Activated CD4-positive, alpha-beta T cell treated with anti-CD3 and anti-CD28 coated beads, Interleukin-2, amount 50 U/mL, for 1 hour (primary cell): Measurements from ENCODE around the gene MASP1.

Experiments used
- DNase-seq: peaks from one replicate; pipeline ENCODE4 v3.0.0-alpha.2; 2020

Gene MASP1

DNA sequence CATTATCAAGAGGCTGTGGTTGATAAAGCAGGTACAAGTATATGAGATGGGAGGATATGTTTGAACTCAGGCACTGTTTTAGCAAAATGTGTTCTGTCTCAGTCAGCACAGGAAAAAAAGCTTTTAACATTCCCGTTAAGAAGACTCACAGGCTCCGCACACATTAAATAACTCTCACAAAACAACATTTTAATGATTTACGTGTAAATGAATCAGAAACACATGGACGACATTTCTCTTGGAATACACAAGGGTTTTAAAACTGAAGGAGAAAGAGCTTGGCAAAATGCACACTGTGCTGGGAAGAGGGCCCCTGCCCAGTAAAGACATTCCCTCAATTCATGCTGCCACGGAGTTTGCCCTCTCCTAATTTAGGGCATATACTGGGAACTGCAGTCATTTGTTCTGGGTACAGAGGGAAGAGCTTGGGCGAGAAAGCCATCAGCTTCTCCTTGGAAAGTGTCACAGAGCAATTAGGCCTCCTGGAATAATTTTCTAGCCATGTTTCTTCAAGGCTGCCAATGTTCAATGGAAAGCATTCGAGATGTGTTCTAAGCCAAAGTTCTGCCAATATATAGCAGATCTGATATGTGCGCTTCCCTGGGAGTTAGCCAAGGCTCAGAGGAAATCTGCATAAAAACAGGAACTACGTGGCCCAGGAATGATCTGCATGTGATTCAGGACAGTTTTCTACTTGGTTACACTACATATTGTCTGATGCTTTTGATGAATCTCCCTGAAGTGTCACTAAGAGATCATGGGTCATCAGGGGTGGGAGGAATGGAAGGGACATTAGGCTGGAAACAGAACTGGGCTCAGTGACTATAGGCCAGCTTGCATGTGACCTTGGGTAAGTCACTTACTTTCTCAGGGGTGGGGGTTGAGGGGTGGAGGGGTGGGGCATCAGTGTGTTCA lies 2.2 kb upstream of the MASP1 start:
- DNase-seq: no peak

DNA sequence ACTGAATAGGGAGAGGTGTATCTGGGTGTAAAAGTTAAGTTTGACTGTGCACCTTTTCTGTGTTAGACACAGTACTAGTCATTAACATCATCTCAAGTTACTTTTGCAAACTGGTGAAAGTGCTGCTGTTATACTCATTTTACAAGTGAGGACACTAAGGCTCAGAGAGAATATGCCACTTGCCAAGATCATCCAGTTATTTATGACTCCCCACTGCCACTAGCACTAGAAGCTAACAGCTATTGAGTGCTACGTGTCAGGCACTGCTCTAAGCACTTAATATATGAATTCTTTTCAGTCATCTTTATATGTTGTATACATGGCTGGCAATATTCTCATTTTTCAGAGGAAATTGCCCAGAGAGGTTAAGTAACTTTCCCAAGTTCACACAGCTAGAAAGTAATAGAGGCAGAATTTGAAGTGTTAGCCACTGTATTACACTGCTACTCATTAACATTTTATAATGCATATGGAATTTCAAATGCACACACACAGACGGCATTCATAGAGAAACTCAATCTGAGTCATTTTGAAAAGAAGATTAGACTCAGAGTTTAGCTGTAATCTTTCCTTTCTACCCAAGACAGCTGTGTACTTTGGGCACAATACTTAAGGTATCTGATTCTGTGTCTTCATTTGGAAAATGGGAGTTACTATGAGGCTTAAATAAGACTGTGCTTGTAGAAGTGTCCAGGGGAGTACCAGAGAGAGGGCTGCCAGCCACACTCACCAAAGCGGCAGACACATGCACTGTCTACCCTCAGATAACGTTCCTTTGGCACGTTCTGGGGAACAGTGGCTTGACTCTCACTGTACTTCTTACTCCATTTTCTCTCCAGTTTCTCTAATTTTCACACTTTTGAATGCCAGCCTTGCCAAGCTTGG lies 1.3 kb upstream of the MASP1 start:
- DNase-seq: no peak

DNA sequence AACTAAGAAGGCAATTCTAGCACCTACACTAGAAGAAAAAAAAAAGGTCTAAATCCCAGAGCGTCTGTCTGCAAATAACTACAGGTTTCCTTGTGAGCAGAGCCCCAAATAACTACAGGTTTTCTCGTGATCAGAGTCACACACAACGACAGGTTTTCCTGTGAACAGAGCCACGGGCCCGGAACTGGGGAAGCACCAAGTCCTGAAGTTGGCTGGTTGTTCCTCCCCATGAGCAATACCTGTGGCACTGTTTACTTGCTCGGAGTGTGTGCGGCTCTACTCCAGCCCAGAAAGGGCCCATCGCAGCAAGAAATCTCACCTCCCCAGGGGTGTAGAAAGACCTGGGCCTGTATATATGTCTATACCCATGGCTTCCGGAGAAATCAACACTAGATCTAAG lies 644 bp upstream of the MASP1 start:
- no peak for DNase-seq

DNA sequence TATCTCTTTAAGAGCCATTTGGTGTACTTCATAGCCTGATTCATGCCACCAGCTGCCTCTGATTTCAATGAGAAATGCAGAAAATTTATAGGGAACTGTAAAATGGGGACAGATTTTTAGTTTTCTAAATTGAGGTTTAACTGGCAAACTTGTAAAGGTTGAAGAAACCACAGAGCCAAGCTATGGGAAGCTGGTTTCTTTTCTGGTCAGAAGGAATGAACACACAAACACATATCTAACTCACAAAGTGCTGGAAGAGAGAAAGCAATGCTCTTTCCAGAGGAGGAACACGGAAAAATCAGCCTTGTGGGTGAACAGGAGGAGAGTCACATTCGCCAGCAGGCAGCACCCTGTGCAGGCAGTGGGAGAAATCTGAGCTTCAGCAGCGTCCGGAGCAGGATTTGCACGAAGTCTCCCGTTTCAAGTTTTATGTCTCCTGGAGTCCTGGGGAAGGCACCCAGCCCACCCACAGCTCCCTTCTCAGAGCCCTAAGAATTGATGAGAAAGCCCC lies 481 bp downstream of the MASP1 start:
- no peak for DNase-seq

DNA sequence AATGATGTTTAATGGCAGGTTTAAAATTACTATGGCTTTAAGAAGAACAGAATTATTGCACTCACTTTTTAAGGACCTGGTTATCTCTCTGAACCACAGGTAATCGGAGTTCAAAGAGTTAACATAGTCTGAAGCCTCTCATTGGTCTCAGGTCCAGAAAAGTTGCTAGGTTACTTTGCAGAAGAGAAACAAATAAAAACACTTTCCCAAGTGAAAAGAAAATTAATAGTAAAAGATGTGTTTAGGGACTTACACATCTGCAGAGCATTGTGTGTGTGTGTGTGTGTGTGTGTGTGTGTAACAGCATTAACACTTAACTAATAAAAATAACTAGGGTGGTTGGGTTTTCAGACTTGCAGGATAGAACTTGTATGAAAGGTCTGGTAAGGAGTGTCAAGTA lies 1.0 kb downstream of the MASP1 start:
- no peak for DNase-seq

DNA sequence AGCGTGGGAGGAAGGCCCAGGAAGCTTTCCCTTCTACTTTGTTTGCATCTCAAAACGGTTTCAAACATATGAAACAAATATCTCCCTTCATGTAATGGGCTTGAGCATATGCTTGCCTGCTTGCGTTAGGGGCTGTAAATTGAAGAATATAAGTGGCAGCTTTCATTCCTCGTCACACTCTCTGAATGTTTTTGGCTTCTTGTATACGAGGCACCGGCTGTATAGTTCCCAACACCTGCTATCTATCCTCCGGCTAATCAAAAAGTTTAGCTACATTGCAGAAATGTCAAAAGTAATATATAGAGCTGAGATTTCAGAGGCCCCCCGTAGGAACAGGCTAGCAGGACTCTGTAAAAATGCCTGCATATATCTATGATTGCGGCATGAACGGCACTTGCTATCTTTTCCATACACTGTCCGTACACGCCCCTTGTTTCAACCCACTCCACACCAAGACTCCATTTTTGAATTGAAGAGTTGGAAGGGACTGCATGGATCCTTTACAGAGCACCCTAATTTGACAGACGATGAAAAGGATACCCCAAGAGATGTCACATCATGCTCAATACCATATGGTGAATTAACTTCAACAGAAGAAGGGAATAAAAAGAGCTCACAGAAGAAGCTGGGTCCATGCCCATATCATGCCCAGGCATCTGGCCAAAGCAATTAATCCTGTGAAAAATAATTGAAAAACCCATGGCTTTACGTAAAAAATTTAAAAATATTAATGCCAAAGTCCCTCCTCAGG lies 2.5 kb downstream of the MASP1 start:
- DNase-seq: no peak

DNA sequence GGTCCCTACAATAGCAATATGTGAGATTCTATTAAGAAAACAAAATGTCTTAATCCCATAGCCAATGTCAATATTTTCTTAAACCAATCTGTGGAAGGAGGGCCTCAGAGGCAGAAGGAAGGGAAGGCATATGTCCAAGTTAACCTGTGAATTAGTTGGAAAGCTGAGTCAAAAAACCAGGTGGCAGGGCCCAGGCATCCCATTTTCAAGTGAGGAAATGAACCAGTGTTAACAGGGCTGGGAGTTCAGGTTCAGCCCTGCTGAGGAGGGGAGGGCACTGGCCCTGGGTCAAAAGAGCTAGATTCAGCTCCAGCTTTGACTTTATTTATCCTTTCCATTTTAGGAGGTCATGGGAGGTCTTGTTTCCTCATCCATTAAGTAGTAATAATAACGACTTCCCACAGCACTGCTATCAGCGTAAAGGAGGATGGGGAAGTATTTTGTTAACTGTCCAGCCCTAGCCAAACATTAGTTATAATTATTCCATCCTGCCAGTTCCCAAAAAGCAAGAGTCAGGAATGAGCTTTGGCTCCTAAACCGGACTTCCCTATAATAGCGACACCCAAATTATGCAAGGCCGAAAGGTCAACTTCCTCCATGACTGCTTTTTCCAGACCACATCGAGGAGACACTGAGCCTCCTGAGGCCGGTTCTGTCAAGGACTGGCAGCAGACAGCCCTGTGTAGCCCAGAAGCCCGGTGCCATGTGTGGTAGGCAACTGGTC lies 3.2 kb downstream of the MASP1 start:
- DNase-seq: no peak

DNA sequence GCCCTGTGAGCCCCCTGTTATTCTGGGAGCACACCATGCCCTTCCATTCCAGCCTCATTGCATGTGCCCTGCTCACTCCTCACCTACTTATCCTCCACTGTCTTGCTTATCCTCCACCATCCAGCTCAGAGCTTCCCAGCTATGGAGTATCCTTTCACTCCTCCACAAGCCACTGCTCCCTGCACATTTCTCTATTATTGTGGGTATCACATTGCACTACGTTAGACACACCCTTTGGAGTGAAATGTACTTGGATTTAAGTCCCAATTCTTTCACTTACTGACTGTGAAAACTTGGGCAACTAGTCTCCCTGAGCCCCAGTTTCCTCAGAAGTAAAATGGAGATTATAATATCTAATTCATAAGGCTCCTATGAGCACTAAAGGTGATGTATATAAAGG lies 4.3 kb downstream of the MASP1 start:
- DNase-seq: no peak

DNA sequence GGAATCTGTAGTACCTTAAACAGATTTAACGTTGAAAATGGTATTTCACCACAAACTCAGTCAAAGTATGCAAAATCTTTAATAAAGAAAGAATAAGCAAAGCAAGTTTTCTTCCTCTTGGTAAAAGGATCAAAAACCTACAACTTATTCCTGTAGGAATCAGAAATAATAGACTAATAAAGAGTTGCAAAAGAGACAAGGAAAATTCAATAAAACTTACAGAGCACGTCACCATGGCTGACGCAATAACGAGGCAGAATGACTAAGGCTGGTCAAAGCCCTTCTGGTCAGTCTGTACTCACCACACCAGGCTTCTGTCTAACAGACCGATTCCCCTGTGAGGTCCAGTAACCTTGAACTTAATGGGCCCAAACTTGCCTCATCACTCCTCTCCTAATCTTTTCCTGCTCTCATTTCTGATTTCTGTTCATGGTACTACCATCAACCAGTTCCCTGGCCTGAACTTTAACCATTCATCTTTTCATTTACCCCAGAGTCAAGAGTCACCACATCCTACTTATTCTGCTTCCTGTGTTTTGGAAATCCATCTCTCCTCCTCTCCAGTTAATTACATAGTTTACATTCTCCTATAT lies 5.0 kb downstream of the MASP1 start:
- DNase-seq: no peak

DNA sequence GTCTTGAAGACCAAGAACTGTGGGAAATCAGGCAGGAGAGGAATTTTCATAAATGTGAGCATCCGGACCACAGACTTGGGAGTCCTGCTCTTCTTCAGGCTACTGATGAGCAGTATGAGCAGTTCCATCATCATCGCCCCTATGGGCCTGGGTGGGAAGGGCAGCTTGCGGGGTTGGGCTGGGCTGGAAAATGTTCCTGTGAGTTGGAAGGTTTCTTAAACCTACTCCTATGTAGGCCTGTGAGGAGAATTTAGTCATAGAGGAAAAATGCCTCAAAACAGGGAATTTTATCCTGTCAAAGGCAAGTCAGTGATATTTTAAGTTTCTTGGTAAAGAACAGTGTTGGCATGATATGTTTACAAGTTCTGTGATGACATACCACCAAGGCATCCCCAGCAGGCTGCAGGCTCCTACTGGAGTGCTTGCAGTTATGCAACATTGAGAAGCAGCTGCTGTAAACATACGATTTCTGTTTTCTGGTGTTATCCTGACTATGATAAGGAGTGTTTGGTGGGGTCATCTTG lies 10.3 kb downstream of the MASP1 start:
- no peak for DNase-seq

DNA sequence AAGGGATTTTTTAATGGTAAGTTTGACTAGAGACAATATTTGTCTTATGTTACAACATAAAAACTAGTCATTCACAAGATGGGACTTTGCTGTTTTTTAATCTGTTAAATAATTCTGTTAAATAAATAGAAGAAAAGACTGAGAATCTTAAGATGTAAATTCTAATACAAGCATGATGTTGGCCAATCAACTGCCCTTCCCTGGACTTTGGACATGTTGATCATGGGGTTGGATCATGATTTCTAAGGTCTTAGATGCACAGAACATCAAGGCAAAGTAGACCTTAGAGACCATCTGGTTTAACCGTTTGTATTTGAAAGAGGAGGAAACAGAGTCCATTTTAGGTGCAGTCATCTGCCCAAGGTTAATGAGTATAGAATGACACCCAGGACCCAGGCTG lies 10.9 kb downstream of the MASP1 start:
- DNase-seq: no peak

DNA sequence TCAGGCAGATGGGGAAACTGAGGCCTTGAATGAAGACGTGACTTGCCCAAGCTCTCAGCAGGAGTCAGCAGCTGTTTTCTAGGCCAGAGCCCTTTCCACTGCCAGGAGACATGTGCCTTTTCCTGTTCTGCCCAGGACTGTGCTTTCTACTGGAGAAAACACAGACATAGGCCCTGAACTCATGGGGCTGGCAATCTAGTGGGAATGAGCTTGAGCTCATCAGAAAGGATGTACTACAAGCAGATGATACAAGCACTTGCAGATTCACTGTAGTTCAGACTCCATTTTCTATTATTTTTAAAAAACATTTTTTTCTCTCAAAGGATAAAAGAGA lies 14.4 kb downstream of the MASP1 start:
- no peak for DNase-seq

DNA sequence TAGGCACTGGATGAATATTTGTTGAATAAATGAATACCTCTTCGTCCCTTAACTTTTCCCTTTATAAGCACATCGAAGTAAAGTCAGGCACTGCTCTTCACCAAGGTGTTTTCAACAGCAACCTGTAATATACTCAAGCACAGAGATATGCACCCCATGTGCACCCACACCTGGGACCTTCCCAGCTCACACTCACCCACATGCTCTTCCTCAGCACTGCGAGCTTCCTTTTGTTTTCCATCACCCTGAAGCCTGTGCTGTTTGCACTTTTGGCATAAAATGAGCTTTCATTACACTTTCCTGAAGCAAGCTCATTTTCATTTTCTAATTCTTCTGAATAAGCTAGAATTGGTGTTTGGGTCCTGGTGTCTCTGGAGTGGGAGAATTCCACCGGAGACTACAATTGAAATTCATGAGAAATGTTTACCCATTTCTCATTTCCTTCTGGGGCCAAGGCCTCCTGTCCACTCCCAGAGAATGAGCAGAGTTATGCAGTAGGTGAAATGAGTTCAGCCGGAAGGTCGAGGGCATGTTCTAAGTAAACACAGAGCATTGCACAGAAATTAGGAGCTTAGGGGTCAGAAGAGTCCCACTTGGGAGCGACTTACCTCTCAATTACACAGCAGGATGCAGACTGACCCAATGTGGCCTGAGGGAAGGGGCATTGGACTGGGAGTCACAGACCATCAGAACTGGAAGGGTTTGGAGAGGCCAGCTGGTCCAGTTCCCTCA lies 15.0 kb downstream of the MASP1 start:
- no peak for DNase-seq

DNA sequence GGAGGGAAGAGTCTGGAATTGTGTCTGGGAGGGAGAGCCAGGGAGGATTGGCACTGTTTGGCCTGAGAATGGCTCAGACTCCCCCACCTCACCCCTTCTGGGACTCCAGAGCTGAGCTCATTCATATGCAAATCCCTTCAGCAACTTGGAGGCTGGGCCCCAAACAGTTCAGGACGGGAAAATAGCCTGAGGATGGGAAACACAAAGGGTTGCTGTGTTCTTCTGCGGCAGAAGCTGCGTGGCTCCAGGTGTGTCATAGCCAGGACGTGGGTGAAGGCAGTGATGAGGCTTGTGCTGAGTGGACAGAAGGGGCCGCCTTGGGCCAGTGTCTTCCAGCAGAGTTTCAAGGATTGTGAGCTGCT lies 16.6 kb downstream of the MASP1 start:
- no peak for DNase-seq

DNA sequence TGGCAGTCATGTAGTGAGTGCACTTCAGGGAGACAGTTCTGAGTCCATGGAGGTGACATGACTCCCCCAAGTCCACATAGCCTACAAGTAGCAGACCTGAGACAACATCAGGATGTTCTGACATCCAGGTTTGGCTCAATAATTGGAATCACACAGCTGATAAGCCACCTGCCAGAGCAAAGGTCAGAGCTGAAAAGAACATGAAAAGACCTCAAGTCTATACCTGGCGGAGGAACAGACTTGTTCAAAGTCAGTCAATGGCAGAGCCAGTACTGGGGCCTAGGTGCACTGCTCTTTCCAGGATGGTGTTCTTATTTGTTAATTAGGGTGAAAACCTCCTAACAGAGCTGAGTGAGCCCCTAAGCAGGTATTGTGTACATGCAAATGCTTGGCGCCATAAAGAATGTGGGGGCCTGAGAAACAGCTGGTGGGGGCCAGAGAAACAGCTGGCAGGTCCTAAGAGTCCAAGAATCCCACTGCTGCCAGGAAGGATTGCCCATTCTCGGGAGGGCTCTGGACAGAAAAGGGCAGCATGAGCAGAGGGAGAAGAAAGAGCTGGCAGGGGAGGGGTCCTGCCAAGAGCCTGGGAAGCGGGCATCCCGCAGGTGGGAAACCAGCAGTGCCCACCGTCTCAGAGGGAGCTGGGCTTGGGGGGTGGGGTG lies 17.1 kb downstream of the MASP1 start:
- no peak for DNase-seq

DNA sequence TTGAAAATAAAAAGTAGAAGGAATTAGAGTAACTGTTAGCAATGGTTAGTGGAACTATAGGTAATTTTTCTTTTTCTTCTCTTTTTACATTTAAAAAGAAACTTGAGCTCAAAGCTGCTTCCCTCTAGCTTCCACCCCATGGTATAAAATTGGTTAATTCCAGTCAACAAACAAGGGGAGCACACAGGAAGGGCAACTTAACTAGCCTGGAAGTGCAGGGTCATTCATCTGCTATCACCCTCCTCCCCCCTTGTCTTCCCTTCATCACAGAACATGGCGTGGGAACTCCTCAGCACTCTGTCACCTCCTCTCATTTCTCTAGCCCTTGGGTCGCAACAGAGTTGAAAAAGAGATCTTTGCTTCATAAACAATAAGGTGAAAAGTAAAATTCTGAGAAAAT lies 20.0 kb downstream of the MASP1 start:
- DNase-seq: no peak

DNA sequence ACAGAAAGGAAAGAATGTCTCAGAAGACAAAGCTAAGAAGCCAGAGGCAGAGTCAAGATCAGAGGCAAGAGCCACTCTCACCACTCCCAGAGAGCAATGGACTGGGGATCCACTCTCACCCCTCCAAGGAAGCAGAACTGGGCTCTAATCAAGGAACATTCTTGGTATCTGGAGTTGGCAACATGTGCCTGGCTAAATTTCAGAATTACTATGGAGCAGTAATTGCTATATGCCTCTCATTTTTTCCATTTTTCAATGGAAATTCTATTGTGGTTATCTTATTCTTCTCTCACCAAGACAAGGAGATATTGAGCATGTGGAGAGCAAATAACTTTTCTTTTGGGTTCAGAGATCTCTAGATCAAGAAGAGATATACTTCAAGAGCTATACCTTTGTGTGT lies 22.1 kb downstream of the MASP1 start:
- DNase-seq: no peak

DNA sequence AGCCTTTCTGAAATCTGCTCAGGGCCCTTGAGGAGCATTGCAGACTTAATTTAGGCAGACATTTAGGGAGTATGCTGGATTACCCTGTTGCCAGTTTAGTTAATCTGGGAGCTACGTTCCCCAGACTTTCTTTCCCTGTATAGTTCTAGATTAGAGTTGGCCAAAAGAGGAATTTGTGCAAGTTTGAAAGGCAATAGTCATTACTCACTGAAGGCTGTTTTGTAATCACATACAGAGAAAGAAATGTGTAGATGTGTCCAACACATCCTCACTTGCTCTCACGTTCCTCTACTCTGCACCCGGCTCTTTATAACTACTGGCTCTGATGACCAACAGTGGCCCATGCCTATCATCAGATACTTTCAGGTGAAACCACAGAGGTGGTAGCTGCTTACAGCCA lies 24.2 kb downstream of the MASP1 start:
- no peak for DNase-seq

DNA sequence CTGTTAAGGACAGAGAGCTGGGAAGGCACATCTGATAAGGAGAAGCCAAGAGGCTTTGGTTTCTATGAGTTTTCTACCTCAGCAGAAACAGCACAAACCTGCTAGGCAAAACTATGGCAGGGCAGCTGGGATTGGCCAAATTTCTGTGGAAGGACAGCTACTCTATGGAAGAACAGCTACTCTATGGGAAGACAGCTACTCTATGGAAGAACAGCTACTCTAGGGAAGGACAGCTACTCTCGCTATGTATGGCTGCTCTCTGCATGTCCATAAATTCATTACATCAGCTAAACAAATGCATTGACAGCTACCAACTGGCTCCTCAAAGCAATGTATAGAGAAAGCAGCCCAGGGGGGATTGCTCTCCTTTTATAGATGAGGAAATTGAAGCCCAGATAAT lies 24.8 kb downstream of the MASP1 start:
- DNase-seq: no peak

DNA sequence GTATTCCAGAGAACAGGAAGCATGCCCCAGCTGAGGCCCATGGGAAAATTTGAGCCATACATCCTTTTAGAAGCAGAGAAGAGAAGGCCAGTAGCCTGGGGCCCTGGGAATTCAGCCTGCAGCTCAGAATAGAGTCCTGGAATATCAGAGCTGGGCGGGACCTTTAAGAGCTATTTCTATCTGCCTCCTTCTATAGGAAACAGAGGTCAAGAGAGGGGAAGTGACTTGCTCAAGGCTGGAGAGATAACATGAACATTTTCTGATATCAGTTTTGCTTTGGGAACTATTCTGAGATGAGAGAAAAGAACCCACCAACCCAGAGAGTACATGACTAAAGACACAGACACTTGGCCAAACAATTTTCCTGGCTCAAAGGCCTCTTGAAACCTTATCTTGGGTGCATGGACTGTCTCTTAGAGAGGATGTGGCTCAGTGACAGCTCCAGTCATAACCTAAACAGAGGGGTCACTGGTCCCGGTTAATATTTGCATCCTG lies 26.0 kb downstream of the MASP1 start:
- DNase-seq: no peak

DNA sequence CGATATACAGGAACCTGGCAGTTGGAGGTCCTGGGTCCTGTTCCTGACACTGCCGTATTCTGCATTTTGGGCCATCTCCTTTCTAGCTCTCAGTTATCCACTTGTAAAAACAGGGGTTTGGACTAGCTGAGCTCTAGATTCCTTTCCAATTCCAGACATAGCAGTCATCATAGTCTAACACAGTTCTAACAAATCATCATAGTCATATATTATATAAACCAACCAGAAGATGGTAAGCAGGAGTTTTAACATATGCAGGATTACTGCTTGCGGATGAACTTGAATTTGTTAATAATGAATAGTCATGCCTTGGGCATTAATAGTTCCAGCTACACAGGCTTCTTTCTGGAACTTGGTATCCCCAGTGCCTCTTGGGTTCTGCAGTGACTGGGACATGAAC lies 26.6 kb downstream of the MASP1 start:
- no peak for DNase-seq
